Neural progenitor cell (in vitro differentiated cells): ENCODE measurements around the gene C6orf163. TPM values are rescaled to one million over a fixed set of nuclear protein-coding genes. Genes with fewer than 3 reads are reported as not detected.

Experiments
- DNase-seq: peaks from one replicate; pipeline ENCODE4 v3.0.0-alpha.2; 2016; ENCODE audit warnings: low spot score
- H2AFZ ChIP-seq: fragments of 200-600 bp; sonication (generic); replicated peaks from 2 replicates; pipeline ENCODE4 v1.6.1; 2016; ENCODE audit warnings: antibody characterized with exemption
- H3F3A ChIP-seq: fragments of 200-600 bp; sonication (generic); 2 replicates; pipeline ENCODE4 v1.6.1; 2016; ENCODE audit warnings: antibody characterized with exemption, low read depth
- H3K27ac ChIP-seq: fragments of 200-600 bp; sonication (generic); 2 replicates; pipeline ENCODE4 v1.5.1; 2016; ENCODE audit warnings: mild to moderate bottlenecking
- H3K27me3 ChIP-seq: fragments of 200-600 bp; sonication (generic); 2 replicates; pipeline ENCODE4 v1.6.1; 2016; ENCODE audit warnings: mild to moderate bottlenecking, moderate library complexity
- H3K36me3 ChIP-seq: fragments of 200-600 bp; sonication (generic); 2 replicates; pipeline ENCODE4 v1.5.1; 2016
- H3K4me1 ChIP-seq: fragments of 200-600 bp; sonication (generic); 2 replicates; pipeline ENCODE4 v1.6.1; 2016; ENCODE audit warnings: mixed run types
- H3K4me2 ChIP-seq: fragments of 200-600 bp; sonication (generic); 2 replicates; pipeline ENCODE4 v1.6.1; 2016
- H3K4me3 ChIP-seq: fragments of 200-600 bp; sonication (generic); 2 replicates; pipeline ENCODE4 v1.5.1; 2016
- H3K79me2 ChIP-seq: fragments of 200-600 bp; sonication (generic); 2 replicates; pipeline ENCODE4 v1.6.1; 2016; ENCODE audit warnings: low read depth
- H3K9ac ChIP-seq: fragments of 200-600 bp; sonication (generic); 2 replicates; pipeline ENCODE4 v1.6.1; 2016
- H3K9me3 ChIP-seq: fragments of 200-600 bp; sonication (generic); 2 replicates; pipeline ENCODE4 v1.5.1; 2016; ENCODE audit warnings: low read depth
- H4K20me1 ChIP-seq: fragments of 200-600 bp; sonication (generic); 2 replicates; pipeline ENCODE4 v1.6.1; 2016; ENCODE audit warnings: low read depth
- H3K27ac Mint-ChIP-seq: 3 replicates; pipeline ENCODE4 v1.8.0; 2021; ENCODE audit warnings: mixed read lengths
- H3K27me3 Mint-ChIP-seq: 2 replicates; pipeline ENCODE4 v1.8.0; 2022; ENCODE audit warnings: low read depth, mild to moderate bottlenecking, inconsistent platforms, moderate library complexity, mixed read lengths; ENCODE audit not compliant: insufficient read depth
- H3K36me3 Mint-ChIP-seq: 3 replicates; pipeline ENCODE4 v1.8.0; 2021; ENCODE audit warnings: mixed read lengths
- H3K4me1 Mint-ChIP-seq: 3 replicates; pipeline ENCODE4 v1.8.0; 2021; ENCODE audit warnings: mixed read lengths
- H3K4me3 Mint-ChIP-seq: 3 replicates; pipeline ENCODE4 v1.8.0; 2021; ENCODE audit warnings: mild to moderate bottlenecking, moderate library complexity, mixed read lengths
- H3K9me3 Mint-ChIP-seq: 3 replicates; pipeline ENCODE4 v1.8.0; 2020; ENCODE audit warnings: mixed read lengths
- CTCF ChIP-seq: fragments of 200-600 bp; sonication (generic); IDR thresholded peaks from 2 replicates; pipeline ENCODE4 v1.5.1; 2017; ENCODE audit warnings: antibody characterized with exemption, mild to moderate bottlenecking
- EZH2 ChIP-seq: fragments of 200-600 bp; sonication (generic); IDR thresholded peaks from 2 replicates; pipeline ENCODE4 v1.6.1; 2017; ENCODE audit warnings: antibody characterized with exemption, mild to moderate bottlenecking, moderate library complexity
- EZH2phosphoT487 ChIP-seq: fragments of 200-600 bp; sonication (generic); IDR thresholded peaks from 2 replicates; pipeline ENCODE4 v1.6.1; 2017; ENCODE audit warnings: antibody characterized with exemption
- total RNA-seq: library from RNA; depleted of rRNA; stranded (reverse); fragments of >200 nt; gene quantifications from 2 replicates; pipeline ENCODE4 v1.2.3, GENCODE V29; 2015; ENCODE audit warnings: low replicate concordance

C6orf163 gene
- total RNA-seq, 1 donor from 2014 or later = 2.6 TPM

- Histone ChIP-seq H3K4me3 (peak overlapping the region; percentile 79), H3F3A (peaks cover 9% of the 10 kb centered on the region), H3K4me1 (no peaks in the 10 kb centered on the region), H3K36me3 (no peaks in the 10 kb centered on the region), H3K9me3 (no peaks in the 10 kb centered on the region), H4K20me1 (no peaks in the 10 kb centered on the region), H3K27me3 (peaks cover 11% of the 10 kb centered on the region), H3K4me2 (peak overlapping the region; percentile 76), H2AFZ (peak overlapping the region; percentile 93), H3K27ac (no peak overlapping the region), H3K9ac (no peak overlapping the region), H3K79me2 (no peaks in the 10 kb centered on the region)
- Mint-ChIP-seq H3K9me3 (no peaks in the 10 kb centered on the region), H3K36me3 (no peaks in the 10 kb centered on the region), H3K27ac (peak overlapping the region; percentile 94), H3K27me3 (no peaks in the 10 kb centered on the region), H3K4me1 (peaks cover 2% of the 10 kb centered on the region), H3K4me3 (peak overlapping the region; percentile 96)
- DNase-seq = no peak
- no peak for TF ChIP-seq EZH2
- no peak for TF ChIP-seq CTCF
- TF ChIP-seq EZH2phosphoT487 = no peak
Observed at GRCh38 chr6:87407561-87407900, 62.9 kb downstream of the C6orf163 start.

- no peaks in the 10 kb centered on the region for H3K36me3 Mint-ChIP-seq
- peaks cover 2% of the 10 kb centered on the region for H3K4me1 Mint-ChIP-seq
- peak within 1 kb of the TSS; percentile 96 for H3K4me3 Mint-ChIP-seq
- DNase-seq = peak; percentile 96
- Histone ChIP-seq H3K4me1 (no peaks in the 10 kb centered on the region), H3K79me2 (no peaks in the 10 kb centered on the region), H3K36me3 (no peaks in the 10 kb centered on the region), H3K9ac (peak within 1 kb of the TSS; percentile 50), H3F3A (peaks cover 9% of the 10 kb centered on the region), H3K4me3 (peak within 1 kb of the TSS; percentile 79), H4K20me1 (no peaks in the 10 kb centered on the region), H3K4me2 (peak within 1 kb of the TSS; percentile 83), H3K9me3 (no peaks in the 10 kb centered on the region), H2AFZ (peak within 1 kb of the TSS; percentile 94), H3K27me3 (peaks cover 11% of the 10 kb centered on the region), H3K27ac (no peak within 1 kb of the TSS)
- H3K27ac Mint-ChIP-seq = peak within 1 kb of the TSS; percentile 95
- TF ChIP-seq EZH2phosphoT487 (no peak), EZH2 (no peak), CTCF (no peak)
- no peaks in the 10 kb centered on the region for H3K9me3 Mint-ChIP-seq
- no peaks in the 10 kb centered on the region for H3K27me3 Mint-ChIP-seq
Observed at GRCh38 chr6:87407901-87408720, 63.5 kb downstream of the C6orf163 start, which contains the start of gene CFAP206. CFAP206 (plus strand) TSS chr6:87407972; CDS start chr6:87409840, 1,868 bp downstream.

- Histone ChIP-seq H4K20me1 (no peaks in the 10 kb centered on the region), H3K4me1 (no peaks in the 10 kb centered on the region), H3K27me3 (peaks cover 11% of the 10 kb centered on the region), H3K36me3 (no peaks in the 10 kb centered on the region), H3K4me2 (peak overlapping the region; percentile 83), H2AFZ (peak overlapping the region; percentile 94), H3K9ac (peak overlapping the region; percentile 50), H3K27ac (no peak overlapping the region), H3K9me3 (no peaks in the 10 kb centered on the region), H3K4me3 (peak overlapping the region; percentile 79), H3F3A (peaks cover 9% of the 10 kb centered on the region), H3K79me2 (no peaks in the 10 kb centered on the region)
- H3K4me3 Mint-ChIP-seq = peak overlapping the region; percentile 96
- TF ChIP-seq EZH2phosphoT487 (no peak), EZH2 (no peak), CTCF (no peak)
- no peak for DNase-seq
- no peaks in the 10 kb centered on the region for H3K36me3 Mint-ChIP-seq
- no peaks in the 10 kb centered on the region for H3K9me3 Mint-ChIP-seq
- H3K4me1 Mint-ChIP-seq = peaks cover 2% of the 10 kb centered on the region
- peak overlapping the region; percentile 95 for H3K27ac Mint-ChIP-seq
- H3K27me3 Mint-ChIP-seq = no peaks in the 10 kb centered on the region
Observed at GRCh38 chr6:87408721-87409155, 64.1 kb downstream of the C6orf163 start.

Other genes starting within 250 kb of the C6orf163 start
- 0.46 TPM in 1 of 2 replicates, not detected in the other for gene CGA, start 249.7 kb upstream of the C6orf163 start, total RNA-seq
- gene ZNF292, start 189.2 kb upstream of the C6orf163 start, total RNA-seq = 44.1 and 66.8 TPM in 2 replicates
- gene SMIM8, start 22.2 kb upstream of the C6orf163 start, total RNA-seq = 18.7 and 31.7 TPM in 2 replicates
- gene GJB7, start 15.5 kb upstream of the C6orf163 start, total RNA-seq = 2.0 and 2.4 TPM in 2 replicates
- 0.52 and 0.53 TPM in 2 replicates for gene CFAP206, start 63.2 kb downstream of the C6orf163 start, total RNA-seq
- 19.9 and 34.6 TPM in 2 replicates for gene SLC35A1, start 128.2 kb downstream of the C6orf163 start, total RNA-seq
- 39.0 and 53.6 TPM in 2 replicates for gene RARS2, start 245.2 kb downstream of the C6orf163 start, total RNA-seq
- 76.0 and 99.3 TPM in 2 replicates for gene ORC3, start 245.3 kb downstream of the C6orf163 start, total RNA-seq